Measurements from ENCODE around the gene RAB27A. TPM values are rescaled to one million over a fixed set of nuclear protein-coding genes. Genes with fewer than 3 reads are reported as not detected.
A peak's percentile ranks its signal among the peaks of the same experiment; 100 is the strongest.

The RAB27A gene
- total and polyA plus RNA-seq, 7 experiments from 2014 or later, result 17.1 to 69.9 (median 20.7) TPM

DNA sequence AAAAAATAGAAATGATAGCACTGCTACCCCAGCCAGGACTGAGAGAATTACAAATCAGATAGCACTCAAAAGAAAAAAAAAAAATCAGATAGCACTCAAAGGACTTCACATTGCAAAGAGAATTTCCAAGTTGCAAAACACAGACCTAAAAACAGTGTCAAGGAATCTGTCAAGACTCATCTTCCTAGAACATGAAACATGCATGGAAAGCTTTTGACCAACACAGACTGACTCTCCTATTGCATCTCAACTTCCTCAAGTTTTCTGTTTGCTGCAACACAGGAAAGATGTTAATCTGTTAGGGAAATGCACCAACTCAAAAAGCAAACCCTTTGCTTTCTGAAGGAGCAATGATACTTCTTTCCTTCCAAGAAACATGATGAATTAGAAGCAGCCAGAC, 42.3 kb downstream of the RAB27A start:
- Histone ChIP-seq H3K4me1 (ENCODE audit: control insufficient read depth in 2 of 2, insufficient read depth in 2 of 2, low read length in 2 of 2) (peaks cover 23 to 52% of the 10 kb centered on the region in 2 donors), H3K4me3 (ENCODE audit: low read length) (no peak overlapping the region), H3K9me3 (ENCODE audit: control insufficient read depth in 2 of 3, low read length in 3 of 3) (no peaks in the 10 kb centered on the region), H3K36me3 (ENCODE audit: control insufficient read depth in 2 of 3, insufficient read depth in 3 of 3, low read length in 3 of 3) (no peaks in the 10 kb centered on the region), H3K27ac (ENCODE audit: low read depth, low read length) (no peak overlapping the region), H3K27me3 (ENCODE audit: control insufficient read depth in 2 of 2, insufficient read depth in 2 of 2, low read length in 2 of 2) (no peaks in the 10 kb centered on the region)
- ATAC-seq, result no peak
- no peak for DNase-seq
- H3K27me3 Mint-ChIP-seq, result no peaks in the 10 kb centered on the region
- H3K4me1 Mint-ChIP-seq, result peaks cover 25 to 56% (median 34%) of the 10 kb centered on the region in 7 donors
- POLR2A ChIA-PET, result no interaction called here
- CTCF ChIA-PET, result no interaction called here
- peak overlapping the region in 1 of 9 donors; percentile 26 for H3K27ac Mint-ChIP-seq
- no peak overlapping the region for H3K4me3 Mint-ChIP-seq
- H3K36me3 Mint-ChIP-seq, result peaks cover 4 to 31% (median 5%) of the 10 kb centered on the region in 5 donors
- intact Hi-C loops (cut with micrococcal nuclease), result no loop called here
- H3K9me3 Mint-ChIP-seq, result peaks cover 0 to 3% (median 0%) of the 10 kb centered on the region in 11 donors

DNA sequence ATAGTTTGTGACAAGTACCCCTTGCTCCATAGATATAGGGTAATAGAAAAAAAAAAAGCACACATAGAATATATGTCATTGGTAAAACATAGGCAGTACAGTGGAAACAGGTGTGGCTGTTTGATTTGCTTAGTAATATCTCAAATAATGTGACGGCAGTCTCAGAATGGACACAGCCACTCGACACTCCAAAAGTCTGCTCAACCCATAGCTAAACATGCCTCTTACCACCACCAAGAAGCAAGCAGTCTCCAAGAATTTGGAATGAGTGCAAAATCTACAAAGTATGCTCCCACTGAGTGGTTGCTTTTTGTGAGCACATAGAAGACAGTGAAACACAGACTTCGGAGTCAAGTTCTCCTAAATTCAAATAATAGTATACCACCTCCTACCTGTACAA, 43.0 kb downstream of the RAB27A start:
- peaks cover 0 to 3% (median 0%) of the 10 kb centered on the region in 11 donors for H3K9me3 Mint-ChIP-seq
- H3K9me3 ChIP-seq (ENCODE audit: control insufficient read depth in 2 of 3, low read length in 3 of 3), result no peaks in the 10 kb centered on the region
- H3K36me3 Mint-ChIP-seq, result peaks cover 4 to 28% (median 5%) of the 10 kb centered on the region in 5 donors
- ATAC-seq, result no peak
- no peak overlapping the region for H3K4me3 ChIP-seq (ENCODE audit: low read length)
- no peak overlapping the region for H3K27ac Mint-ChIP-seq
- no peaks in the 10 kb centered on the region for H3K27me3 ChIP-seq (ENCODE audit: control insufficient read depth in 2 of 2, insufficient read depth in 2 of 2, low read length in 2 of 2)
- H3K27ac ChIP-seq (ENCODE audit: low read depth, low read length), result no peak overlapping the region
- POLR2A ChIA-PET, result no interaction called here
- no peak for DNase-seq
- CTCF ChIA-PET, result no interaction called here
- intact Hi-C loops (cut with micrococcal nuclease), result no loop called here
- H3K4me1 ChIP-seq (ENCODE audit: control insufficient read depth in 2 of 2, insufficient read depth in 2 of 2, low read length in 2 of 2), result peaks cover 17 to 46% of the 10 kb centered on the region in 2 donors
- no peaks in the 10 kb centered on the region for H3K36me3 ChIP-seq (ENCODE audit: control insufficient read depth in 2 of 3, insufficient read depth in 3 of 3, low read length in 3 of 3)
- peaks cover 22 to 55% (median 32%) of the 10 kb centered on the region in 7 donors for H3K4me1 Mint-ChIP-seq
- H3K27me3 Mint-ChIP-seq, result no peaks in the 10 kb centered on the region
- H3K4me3 Mint-ChIP-seq, result no peak overlapping the region

DNA sequence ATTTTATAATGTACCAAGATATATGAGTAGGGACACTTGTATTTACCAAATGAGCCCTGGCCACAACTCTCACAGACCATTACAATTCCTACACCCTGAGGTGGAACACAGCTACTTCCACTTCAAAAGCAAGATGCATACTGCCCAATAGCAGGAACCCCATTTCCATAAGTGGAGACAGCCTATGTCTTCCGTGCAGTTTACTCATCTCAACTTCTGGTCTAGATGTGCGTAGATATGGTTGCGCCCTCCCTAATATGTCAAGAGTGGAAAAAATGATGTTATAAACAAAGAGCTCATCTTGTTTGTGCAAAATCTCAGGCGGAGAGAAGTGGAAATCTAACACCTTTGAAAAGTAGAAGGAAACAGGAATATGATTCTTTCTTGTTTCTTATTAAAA, 44.6 kb downstream of the RAB27A start:
- Mint-ChIP-seq H3K9me3 (peaks cover 0 to 3% (median 0%) of the 10 kb centered on the region in 11 donors), H3K27me3 (no peaks in the 10 kb centered on the region), H3K36me3 (peaks cover 4 to 21% (median 5%) of the 10 kb centered on the region in 5 donors), H3K4me3 (no peak overlapping the region), H3K27ac (no peak overlapping the region), H3K4me1 (peaks cover 13 to 53% (median 29%) of the 10 kb centered on the region in 7 donors)
- no peak overlapping the region for H3K27ac ChIP-seq (ENCODE audit: low read depth, low read length)
- no peaks in the 10 kb centered on the region for H3K9me3 ChIP-seq (ENCODE audit: control insufficient read depth in 2 of 3, low read length in 3 of 3)
- CTCF ChIA-PET, result no interaction called here
- POLR2A ChIA-PET, result interaction anchor here (0.6 to 1.1 kb wide), 2 partner anchors 11 to 40 kb away, joined by 3 read pairs; no protein-coding TSS in a partner anchor
- ATAC-seq (no peak), DNase-seq (no peak)
- intact Hi-C loops (cut with micrococcal nuclease), result no loop called here
- peaks cover 10 to 42% of the 10 kb centered on the region in 2 donors for H3K4me1 ChIP-seq (ENCODE audit: control insufficient read depth in 2 of 2, insufficient read depth in 2 of 2, low read length in 2 of 2)
- no peak overlapping the region for H3K4me3 ChIP-seq (ENCODE audit: low read length)
- H3K36me3 ChIP-seq (ENCODE audit: control insufficient read depth in 2 of 3, insufficient read depth in 3 of 3, low read length in 3 of 3), result no peaks in the 10 kb centered on the region
- H3K27me3 ChIP-seq (ENCODE audit: control insufficient read depth in 2 of 2, insufficient read depth in 2 of 2, low read length in 2 of 2), result no peaks in the 10 kb centered on the region

DNA sequence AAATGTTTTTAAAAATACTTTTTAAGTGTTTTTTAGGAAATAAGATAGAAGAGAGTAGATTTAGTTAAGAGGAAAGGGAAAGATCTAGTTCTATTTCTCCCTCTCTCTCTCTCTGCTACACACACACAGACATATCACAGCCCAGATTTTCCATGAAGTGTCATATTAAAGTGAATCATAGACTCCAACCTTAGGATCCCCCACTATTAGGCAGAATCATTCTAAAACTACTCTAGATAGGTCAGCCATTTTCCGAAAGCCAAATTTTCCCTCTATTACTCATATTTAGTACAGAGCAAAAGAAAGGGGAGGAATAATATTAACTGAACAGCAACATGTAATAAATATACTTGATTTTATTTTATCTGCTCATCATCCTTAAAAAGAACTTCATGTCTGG, 47.7 kb downstream of the RAB27A start:
- Mint-ChIP-seq H3K4me3 (no peak overlapping the region), H3K27me3 (no peaks in the 10 kb centered on the region), H3K27ac (peak overlapping the region in 1 of 9 donors; percentile 21), H3K9me3 (peaks cover 0 to 2% (median 0%) of the 10 kb centered on the region in 11 donors), H3K4me1 (peaks cover 6 to 59% (median 23%) of the 10 kb centered on the region in 7 donors), H3K36me3 (peaks cover 0 to 15% (median 3%) of the 10 kb centered on the region in 5 donors)
- Histone ChIP-seq H3K27ac (ENCODE audit: low read depth, low read length) (no peak overlapping the region), H3K4me3 (ENCODE audit: low read length) (no peak overlapping the region), H3K9me3 (ENCODE audit: control insufficient read depth in 2 of 3, low read length in 3 of 3) (no peaks in the 10 kb centered on the region), H3K27me3 (ENCODE audit: control insufficient read depth in 2 of 2, insufficient read depth in 2 of 2, low read length in 2 of 2) (no peaks in the 10 kb centered on the region), H3K36me3 (ENCODE audit: control insufficient read depth in 2 of 3, insufficient read depth in 3 of 3, low read length in 3 of 3) (no peaks in the 10 kb centered on the region), H3K4me1 (ENCODE audit: control insufficient read depth in 2 of 2, insufficient read depth in 2 of 2, low read length in 2 of 2) (peaks cover 7 to 27% of the 10 kb centered on the region in 2 donors)
- ATAC-seq, result no peak
- ChIA-PET POLR2A (no interaction called here), CTCF (no interaction called here)
- intact Hi-C loops (cut with micrococcal nuclease), result loop anchor here in 1 of 2 donors (5.0 kb wide), 1 partner anchor 35 kb away; no protein-coding TSS in a partner anchor
- no peak for DNase-seq

DNA sequence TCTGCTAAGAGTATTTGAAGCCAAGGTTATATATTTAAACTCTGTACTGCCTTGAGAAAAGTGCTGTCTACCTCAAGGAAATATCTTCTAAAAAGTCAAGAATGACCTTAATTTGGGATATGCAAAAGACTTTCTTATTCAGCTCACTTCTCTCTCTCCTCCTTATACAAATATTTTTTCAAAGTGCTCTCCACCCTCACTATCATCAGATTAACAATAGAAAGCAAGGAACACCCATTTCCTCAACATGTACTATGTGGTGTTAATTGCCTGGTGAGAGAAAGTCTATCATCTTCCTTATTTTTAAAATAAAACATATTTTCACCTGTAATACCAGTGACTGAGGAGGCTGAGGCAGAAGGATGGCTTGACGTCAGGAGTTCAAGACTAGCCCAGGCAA, 48.4 kb downstream of the RAB27A start:
- Mint-ChIP-seq H3K27ac (no peak overlapping the region), H3K36me3 (peaks cover 0 to 18% (median 4%) of the 10 kb centered on the region in 5 donors), H3K9me3 (peaks cover 0 to 2% (median 0%) of the 10 kb centered on the region in 11 donors), H3K4me3 (no peak overlapping the region), H3K4me1 (peaks cover 6 to 60% (median 23%) of the 10 kb centered on the region in 7 donors), H3K27me3 (no peaks in the 10 kb centered on the region)
- no peaks in the 10 kb centered on the region for H3K36me3 ChIP-seq (ENCODE audit: control insufficient read depth in 2 of 3, insufficient read depth in 3 of 3, low read length in 3 of 3)
- ATAC-seq, result no peak
- no peaks in the 10 kb centered on the region for H3K27me3 ChIP-seq (ENCODE audit: control insufficient read depth in 2 of 2, insufficient read depth in 2 of 2, low read length in 2 of 2)
- H3K4me3 ChIP-seq (ENCODE audit: low read length), result no peak overlapping the region
- ChIA-PET CTCF (interaction anchor here (1.0 kb wide), 1 partner anchor 50 kb away, joined by 3 read pairs; no protein-coding TSS in a partner anchor), POLR2A (interaction anchor here (0.6 to 0.9 kb wide), 2 partner anchors 7 to 26 kb away, joined by 3 to 4 read pairs; no protein-coding TSS in a partner anchor)
- H3K4me1 ChIP-seq (ENCODE audit: control insufficient read depth in 2 of 2, insufficient read depth in 2 of 2, low read length in 2 of 2), result peaks cover 7 to 26% of the 10 kb centered on the region in 2 donors
- no peak overlapping the region for H3K27ac ChIP-seq (ENCODE audit: low read depth, low read length)
- intact Hi-C loops (cut with micrococcal nuclease), result loop anchor here in 1 of 2 donors (5.0 kb wide), 1 partner anchor 36 kb away; no protein-coding TSS in a partner anchor
- DNase-seq, result no peak
- H3K9me3 ChIP-seq (ENCODE audit: control insufficient read depth in 2 of 3, low read length in 3 of 3), result no peaks in the 10 kb centered on the region

DNA sequence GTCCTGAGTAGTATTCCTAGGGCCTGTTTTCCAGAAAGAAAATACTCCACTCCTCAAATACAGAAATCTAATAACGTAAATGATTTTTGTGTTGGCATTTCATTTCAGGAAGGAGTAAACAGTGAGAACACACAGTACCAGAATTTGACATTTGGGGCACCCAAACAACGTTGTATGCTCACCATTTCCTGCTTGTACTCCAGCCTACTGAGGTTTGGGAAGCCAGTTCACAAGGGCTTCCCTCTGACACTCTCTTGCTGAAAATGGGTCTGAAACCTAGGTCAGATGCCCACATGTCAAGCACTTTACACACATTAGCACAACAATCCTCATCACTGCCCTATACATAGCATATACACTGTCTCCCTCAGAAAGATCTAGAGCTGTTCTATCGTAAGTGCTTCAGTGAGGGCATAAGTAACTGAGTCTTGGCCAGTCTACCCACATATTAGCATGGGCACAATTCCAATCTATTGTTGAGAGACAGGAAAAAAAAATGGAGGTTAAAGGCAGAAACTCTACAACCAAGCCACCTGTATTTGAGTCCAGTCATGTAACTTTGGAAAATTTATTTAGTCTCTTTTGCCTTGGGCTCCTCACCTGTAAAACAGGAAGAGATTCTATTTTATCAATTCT, 49.4 kb downstream of the RAB27A start:
- peaks cover 0 to 2% (median 0%) of the 10 kb centered on the region in 11 donors for H3K9me3 Mint-ChIP-seq
- ChIA-PET CTCF (no interaction called here), POLR2A (interaction anchor here (0.5 to 0.9 kb wide), 2 partner anchors 27 to 255 kb away, joined by 4 to 5 read pairs; no protein-coding TSS in a partner anchor)
- H3K27me3 ChIP-seq (ENCODE audit: control insufficient read depth in 2 of 2, insufficient read depth in 2 of 2, low read length in 2 of 2), result no peaks in the 10 kb centered on the region
- peak overlapping the region in 1 of 9 donors; percentile 5 for H3K27ac Mint-ChIP-seq
- DNase-seq, result no peak
- peaks cover 6 to 66% (median 23%) of the 10 kb centered on the region in 7 donors for H3K4me1 Mint-ChIP-seq
- H3K4me3 Mint-ChIP-seq, result peak overlapping the region in 2 of 10 donors; percentile 37 to 49
- H3K27ac ChIP-seq (ENCODE audit: low read depth, low read length), result no peak overlapping the region
- intact Hi-C loops (cut with micrococcal nuclease), result loop anchor here (1.0 to 5.0 kb wide), 3 partner anchors 11 to 50 kb away; no protein-coding TSS in a partner anchor
- H3K4me3 ChIP-seq (ENCODE audit: low read length), result no peak overlapping the region
- H3K4me1 ChIP-seq (ENCODE audit: control insufficient read depth in 2 of 2, insufficient read depth in 2 of 2, low read length in 2 of 2), result peaks cover 7 to 26% of the 10 kb centered on the region in 2 donors
- no peaks in the 10 kb centered on the region for H3K27me3 Mint-ChIP-seq
- peak; percentile 48 for ATAC-seq
- H3K36me3 ChIP-seq (ENCODE audit: control insufficient read depth in 2 of 3, insufficient read depth in 3 of 3, low read length in 3 of 3), result no peaks in the 10 kb centered on the region
- H3K9me3 ChIP-seq (ENCODE audit: control insufficient read depth in 2 of 3, low read length in 3 of 3), result no peaks in the 10 kb centered on the region
- H3K36me3 Mint-ChIP-seq, result peaks cover 0 to 22% (median 4%) of the 10 kb centered on the region in 5 donors
